OCI-LY1 (cell line): Measurements from ENCODE around the gene LITAFD.

Experiments
- H2AFZ ChIP-seq: fragments of 200-600 bp; sonication (generic), shearing (Covaris generic); 2 replicates; pipeline ENCODE4 v1.6.0; 2014; ENCODE audit warnings: antibody characterized with exemption, mild to moderate bottlenecking, low read length
- H3F3A ChIP-seq: fragments of 200-600 bp; sonication (generic), shearing (Covaris generic); 2 replicates; pipeline ENCODE4 v1.6.0; 2014; ENCODE audit warnings: mild to moderate bottlenecking, antibody characterized with exemption, low read length, moderate library complexity; ENCODE audit not compliant: insufficient read depth
- H3K27ac ChIP-seq: fragments of 200-600 bp; sonication (generic); 2 replicates; pipeline ENCODE4 v1.5.1; 2014; ENCODE audit warnings: low read length, mixed run types, mild to moderate bottlenecking, low read depth; ENCODE audit not compliant: poor library complexity, severe bottlenecking
- H3K27me3 ChIP-seq: fragments of 200-600 bp; sonication (generic); 2 replicates; pipeline ENCODE4 v1.6.0; 2014; ENCODE audit warnings: antibody characterized with exemption, mild to moderate bottlenecking, low read length, moderate library complexity; ENCODE audit not compliant: insufficient read depth
- H3K36me3 ChIP-seq: fragments of 200-600 bp; sonication (generic); 2 replicates; pipeline ENCODE4 v1.6.1; 2014; ENCODE audit warnings: mild to moderate bottlenecking, antibody characterized with exemption, low read length, moderate library complexity, mixed read lengths; ENCODE audit not compliant: insufficient read depth
- H3K4me1 ChIP-seq: fragments of 200-600 bp; sonication (generic); 2 replicates; pipeline ENCODE4 v1.5.1; 2014; ENCODE audit warnings: mild to moderate bottlenecking, low read length, moderate library complexity; ENCODE audit not compliant: insufficient read depth, severe bottlenecking
- H3K4me2 ChIP-seq: fragments of 200-600 bp; sonication (generic), shearing (Covaris generic); 2 replicates; pipeline ENCODE4 v1.6.1; 2014; ENCODE audit warnings: low read length
- H3K4me3 ChIP-seq: fragments of 200-600 bp; sonication (generic); 2 replicates; pipeline ENCODE4 v1.5.1; 2014; ENCODE audit warnings: low read length, low read depth, mild to moderate bottlenecking, mixed read lengths; ENCODE audit not compliant: poor library complexity, severe bottlenecking
- H3K79me2 ChIP-seq: fragments of 200-600 bp; shearing (Covaris generic); 2 replicates; pipeline ENCODE4 v1.6.1; 2016; ENCODE audit warnings: mixed run types, low read length, mixed read lengths; ENCODE audit not compliant: insufficient read depth
- H3K9ac ChIP-seq: fragments of 200-600 bp; sonication (generic), shearing (Covaris generic); 2 replicates; pipeline ENCODE4 v1.6.1; 2014; ENCODE audit warnings: mild to moderate bottlenecking, low read length, mixed read lengths
- H3K9me2 ChIP-seq: fragments of 200-600 bp; sonication (generic), shearing (Covaris generic); 2 replicates; pipeline ENCODE4 v1.6.1; 2014; ENCODE audit warnings: low read depth, mild to moderate bottlenecking, low read length, mixed read lengths
- H3K9me3 ChIP-seq: fragments of 200-600 bp; shearing (Covaris generic); 2 replicates; pipeline ENCODE4 v1.6.1; 2014; ENCODE audit warnings: low read length, mixed read lengths
- H4K20me1 ChIP-seq: fragments of 200-600 bp; sonication (generic), shearing (Covaris generic); 2 replicates; pipeline ENCODE4 v1.6.0; 2016; ENCODE audit warnings: mild to moderate bottlenecking, low read length; ENCODE audit not compliant: insufficient read depth
- CTCF ChIP-seq: fragments of 200-600 bp; sonication (generic), shearing (Covaris generic); IDR thresholded peaks from 2 replicates; pipeline ENCODE4 v1.5.1; 2017; ENCODE audit warnings: mild to moderate bottlenecking, antibody characterized with exemption, low read length, moderate library complexity, mixed read lengths
- EZH2 ChIP-seq: fragments of 200-600 bp; sonication (generic), shearing (Covaris generic); IDR thresholded peaks from 2 replicates; pipeline ENCODE4 v1.8.0; 2017; ENCODE audit warnings: borderline replicate concordance, mixed run types, mild to moderate bottlenecking, antibody characterized with exemption, low read length, moderate library complexity, mixed read lengths

The LITAFD gene

DNA sequence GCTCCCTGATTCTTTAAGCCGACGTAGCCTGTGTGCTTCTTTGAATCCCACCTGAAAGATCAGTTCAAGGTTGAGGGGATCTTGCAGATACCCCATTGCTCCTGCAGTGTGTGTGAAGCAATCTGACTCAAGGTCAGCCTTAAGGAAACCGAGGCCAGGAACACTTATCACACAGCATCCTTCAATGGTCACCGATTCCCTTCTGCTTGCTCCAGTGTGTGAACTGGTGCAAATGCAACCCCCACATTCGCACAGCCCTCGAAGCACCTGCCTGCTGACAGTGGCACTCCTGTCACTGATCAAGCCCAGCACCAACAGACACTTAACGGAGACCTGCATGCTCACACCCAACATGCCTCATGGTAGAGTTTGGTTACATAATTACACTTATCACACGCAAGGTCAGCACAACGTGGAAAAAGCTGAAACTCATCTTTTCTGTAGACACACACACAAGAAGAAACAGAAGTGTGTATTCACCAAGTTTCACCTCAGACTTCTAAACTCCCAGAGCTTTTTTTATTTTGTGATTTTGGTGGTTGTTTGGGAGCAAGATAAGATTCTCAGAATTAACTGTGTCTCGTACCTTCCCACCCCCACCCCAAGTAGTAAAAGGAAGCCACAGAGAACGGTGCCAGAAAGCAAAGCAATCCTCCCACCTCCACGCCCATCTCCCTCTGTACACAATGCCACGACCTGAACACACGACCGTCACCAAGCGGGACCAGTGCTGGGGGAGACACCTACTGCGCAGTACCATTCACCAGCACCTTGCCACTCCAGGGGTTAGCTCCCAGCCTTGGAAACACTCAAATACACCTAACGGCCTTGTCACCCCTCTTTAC lies 37.2 kb downstream of the LITAFD start:
- TF ChIP-seq EZH2 (no peak), CTCF (no peak)
- H3K79me2 ChIP-seq, result peaks cover 14% of the 10 kb centered on the region; the same call in 1 of the 2 replicates
- no peak overlapping the region for H3K4me3 ChIP-seq
- no peak overlapping the region for H2AFZ ChIP-seq
- no peaks in the 10 kb centered on the region for H3K4me1 ChIP-seq
- no peaks in the 10 kb centered on the region for H3F3A ChIP-seq
- H3K27ac ChIP-seq, result no peak overlapping the region
- no peaks in the 10 kb centered on the region for H3K9me2 ChIP-seq
- H3K27me3 ChIP-seq, result no peaks in the 10 kb centered on the region
- H3K9me3 ChIP-seq, result no peaks in the 10 kb centered on the region
- peaks cover 100% of the 10 kb centered on the region for H3K36me3 ChIP-seq
- no peak overlapping the region for H3K4me2 ChIP-seq
- no peaks in the 10 kb centered on the region for H4K20me1 ChIP-seq
- H3K9ac ChIP-seq, result no peak overlapping the region

GRCh38 chr16:8919934-8920462 lies 37.8 kb downstream of the LITAFD start:
- Histone ChIP-seq H3K9me2 (no peaks in the 10 kb centered on the region), H3K4me1 (no peaks in the 10 kb centered on the region), H3K36me3 (peaks cover 100% of the 10 kb centered on the region), H3K4me3 (no peak overlapping the region), H3K27me3 (no peaks in the 10 kb centered on the region), H3K79me2 (peaks cover 19% of the 10 kb centered on the region), H3K9me3 (no peaks in the 10 kb centered on the region), H3K9ac (no peak overlapping the region), H3K27ac (no peak overlapping the region), H4K20me1 (no peaks in the 10 kb centered on the region), H2AFZ (no peak overlapping the region), H3F3A (no peaks in the 10 kb centered on the region), H3K4me2 (no peak overlapping the region)
- TF ChIP-seq CTCF, result no peak
- TF ChIP-seq EZH2, result no peak

GRCh38 chr16:8920645-8921346 lies 38.6 kb downstream of the LITAFD start:
- H3K9me2 ChIP-seq, result no peaks in the 10 kb centered on the region
- no peak overlapping the region for H3K4me3 ChIP-seq
- H3F3A ChIP-seq, result no peaks in the 10 kb centered on the region
- no peaks in the 10 kb centered on the region for H4K20me1 ChIP-seq
- no peaks in the 10 kb centered on the region for H3K27me3 ChIP-seq
- H3K9ac ChIP-seq, result no peak overlapping the region
- H3K79me2 ChIP-seq, result peaks cover 27% of the 10 kb centered on the region
- H3K4me2 ChIP-seq, result no peak overlapping the region
- peaks cover 100% of the 10 kb centered on the region for H3K36me3 ChIP-seq
- H3K9me3 ChIP-seq, result no peaks in the 10 kb centered on the region
- no peak for TF ChIP-seq CTCF
- no peak for TF ChIP-seq EZH2
- no peaks in the 10 kb centered on the region for H3K4me1 ChIP-seq
- H3K27ac ChIP-seq, result no peak overlapping the region
- no peak overlapping the region for H2AFZ ChIP-seq
